HEK293 (cell line): ENCODE data around the gene ZNF343.
A peak's percentile ranks its signal among the peaks of the same experiment; 100 is the strongest.
"Not testable (repeated sequence)": the region's sequence is repeated elsewhere in the genome, so short reads cannot be mapped to it uniquely, and the experiment has no call there.

Source experiments
- CTCF ChIA-PET: fragments of 350-600 bp; formaldehyde crosslinking; extraction: SDS; loops from one replicate; lab custom pipeline; 2021; ENCODE audit warnings: antibody characterized with exemption; lab: Yijun Ruan, JAX
- POLR2A ChIA-PET: fragments of 300-600 bp; formaldehyde crosslinking; extraction: SDS; loops from one replicate; lab custom pipeline; 2020; ENCODE audit warnings: antibody characterized with exemption, inconsistent platforms; lab: Yijun Ruan, JAX
- H3K27ac ChIP-seq: fragments of 200-500 bp; sonication (Bioruptor generic); 2 replicates; pipeline ENCODE4 v1.5.1; 2014; ENCODE audit warnings: low read depth, low read length, control low read depth, inconsistent platforms; ENCODE audit errors: extremely low read depth
- H3K36me3 ChIP-seq, 2 experiments: fragments of 200-500 bp in 1 of 2; sonication (Bioruptor generic) in 1 of 2; 1 replicate in 1 of 2; 2 replicates in 1 of 2; pipeline ENCODE4 v1.5.1; 2014 to 2017; ENCODE audit warnings: inconsistent platforms in 2 of 2, low read length in 2 of 2; ENCODE audit not compliant: control insufficient read depth in 2 of 2, insufficient read depth in 1 of 2
- H3K4me1 ChIP-seq: fragments of 200-500 bp; sonication (Bioruptor generic); 2 replicates; pipeline ENCODE4 v1.5.1; 2014; ENCODE audit warnings: mild to moderate bottlenecking, low read length, inconsistent platforms; ENCODE audit not compliant: control insufficient read depth, insufficient read depth
- H3K4me3 ChIP-seq: 2 replicates; pipeline ENCODE4 v1.5.1; 2011; ENCODE audit warnings: low read depth, mild to moderate bottlenecking, control low read depth, low read length, moderate library complexity
- H3K9me3 ChIP-seq: fragments of 200-500 bp; sonication (Bioruptor generic); 2 replicates; pipeline ENCODE4 v1.5.1; 2014; ENCODE audit warnings: low read depth, low read length, inconsistent platforms; ENCODE audit not compliant: control insufficient read depth, insufficient read depth
- GLIS1 ChIP-seq: fragments of 450-650 bp; formaldehyde crosslinking; IDR thresholded peaks from 2 replicates; pipeline ENCODE4 v1.5.1; 2016; ENCODE audit warnings: missing biosample characterization, missing genetic modification characterization
- KLF10 ChIP-seq: fragments of 450-650 bp; IDR thresholded peaks from 2 replicates; pipeline ENCODE4 v1.5.1; 2018; ENCODE audit warnings: missing biosample characterization, mild to moderate bottlenecking, missing genetic modification characterization
- SP2 ChIP-seq: fragments of 450-650 bp; formaldehyde crosslinking; IDR thresholded peaks from 2 replicates; pipeline ENCODE4 v1.5.1; 2016; ENCODE audit warnings: missing biosample characterization, missing genetic modification characterization
- ZBTB7A ChIP-seq: fragments of 450-650 bp; formaldehyde crosslinking; IDR thresholded peaks from 2 replicates; pipeline ENCODE4 v1.5.1; 2016; ENCODE audit warnings: low read depth, missing biosample characterization, missing genetic modification characterization
- ZFP37 ChIP-seq: fragments of 450-650 bp; formaldehyde crosslinking; IDR thresholded peaks from 2 replicates; pipeline ENCODE4 v1.5.1; 2016; ENCODE audit warnings: missing biosample characterization, missing genetic modification characterization
- ZNF112 ChIP-seq: fragments of 450-650 bp; formaldehyde crosslinking; IDR thresholded peaks from 2 replicates; pipeline ENCODE4 v1.5.0; 2017; ENCODE audit warnings: missing biosample characterization, missing genetic modification characterization
- ZNF146 ChIP-seq: fragments of 450-650 bp; formaldehyde crosslinking; IDR thresholded peaks from 2 replicates; pipeline ENCODE4 v1.5.1; 2016; ENCODE audit warnings: missing biosample characterization, missing genetic modification characterization
- ZNF529 ChIP-seq: fragments of 450-650 bp; formaldehyde crosslinking; IDR thresholded peaks from 2 replicates; pipeline ENCODE4 v1.5.1; 2017; ENCODE audit warnings: missing genetic modification characterization, missing biosample characterization; ENCODE audit not compliant: insufficient replicate concordance
- ZNF548 ChIP-seq: fragments of 450-650 bp; formaldehyde crosslinking; IDR thresholded peaks from 2 replicates; pipeline ENCODE4 v1.5.1; 2016; ENCODE audit warnings: missing biosample characterization, missing genetic modification characterization
- ZNF623 ChIP-seq: fragments of 450-650 bp; formaldehyde crosslinking; IDR thresholded peaks from 2 replicates; pipeline ENCODE4 v1.5.1; 2016; ENCODE audit warnings: missing biosample characterization, missing genetic modification characterization
- ZNF670 ChIP-seq: fragments of 450-650 bp; formaldehyde crosslinking; IDR thresholded peaks from 2 replicates; pipeline ENCODE4 v1.5.1; 2016; ENCODE audit warnings: missing biosample characterization, missing genetic modification characterization, low read depth
- ZNF776 ChIP-seq: fragments of 450-650 bp; formaldehyde crosslinking; IDR thresholded peaks from 2 replicates; pipeline ENCODE4 v1.5.0; 2017; ENCODE audit warnings: missing biosample characterization, missing genetic modification characterization, borderline replicate concordance
- TF ChIP-seq, protein P1 (sequence below): fragments of 450-650 bp; formaldehyde crosslinking; IDR thresholded peaks from 2 replicates; pipeline ENCODE4 v1.5.1; 2016; ENCODE audit warnings: missing biosample characterization, missing genetic modification characterization
- TF ChIP-seq, protein P2 (sequence below): fragments of 450-650 bp; formaldehyde crosslinking; IDR thresholded peaks from 2 replicates; pipeline ENCODE4 v1.5.1; 2016; ENCODE audit warnings: missing biosample characterization, missing genetic modification characterization
- TF ChIP-seq, protein P3 (sequence below): fragments of 450-650 bp; formaldehyde crosslinking; IDR thresholded peaks from 2 replicates; pipeline ENCODE4 v1.5.1; 2017; ENCODE audit warnings: missing biosample characterization, missing genetic modification characterization
- TF ChIP-seq, protein P4 (sequence below): fragments of 450-650 bp; formaldehyde crosslinking; IDR thresholded peaks from 2 replicates; pipeline ENCODE4 v1.5.1; 2016; ENCODE audit warnings: missing biosample characterization, missing genetic modification characterization, borderline replicate concordance

The ZNF343 gene

DNA sequence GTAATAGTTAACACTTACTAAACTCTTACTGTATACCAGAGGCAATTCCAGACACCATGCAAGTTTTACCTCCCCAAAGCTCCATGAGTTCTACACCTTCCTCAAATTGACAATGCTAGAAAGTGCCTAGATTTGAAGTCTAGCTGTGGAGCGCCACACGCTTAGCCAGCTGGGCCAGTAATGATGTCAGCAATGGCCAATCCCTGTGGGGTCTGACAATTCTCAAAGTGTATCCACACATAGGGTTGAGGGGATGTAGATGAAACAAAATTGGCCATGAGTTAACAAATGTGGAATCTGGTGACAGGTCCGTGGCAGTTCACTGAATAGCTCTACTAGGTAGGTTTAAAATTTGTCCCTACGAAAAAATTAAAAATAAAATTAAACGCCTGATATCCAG lies 1.3 kb downstream of the ZNF343 start:
- H3K27ac ChIP-seq: no peak overlapping the region
- no peaks in the 10 kb centered on the region for H3K36me3 ChIP-seq
- H3K9me3 ChIP-seq: no peaks in the 10 kb centered on the region
- H3K4me3 ChIP-seq: peak overlapping the region; percentile 76; the same call in 1 of the 2 replicates
- H3K4me1 ChIP-seq: peaks cover 4% of the 10 kb centered on the region; the same call in 1 of the 2 replicates
- TF ChIP-seq GLIS1 (tag by site-specific recombination): peak; percentile 52
- TF ChIP-seq ZNF112 (tag by site-specific recombination): no peak
- ChIA-PET POLR2A (interaction anchor here (1.0 to 3.4 kb wide), 5 partner anchors 14 to 144 kb away, joined by 4 to 34 read pairs (median 7); partner anchors contain the start of gene SNRPB), CTCF (interaction anchor here (0.6 to 12.4 kb wide), 3 partner anchors 11 to 493 kb away, joined by 3 to 171 read pairs (median 5); no protein-coding TSS in a partner anchor)

DNA sequence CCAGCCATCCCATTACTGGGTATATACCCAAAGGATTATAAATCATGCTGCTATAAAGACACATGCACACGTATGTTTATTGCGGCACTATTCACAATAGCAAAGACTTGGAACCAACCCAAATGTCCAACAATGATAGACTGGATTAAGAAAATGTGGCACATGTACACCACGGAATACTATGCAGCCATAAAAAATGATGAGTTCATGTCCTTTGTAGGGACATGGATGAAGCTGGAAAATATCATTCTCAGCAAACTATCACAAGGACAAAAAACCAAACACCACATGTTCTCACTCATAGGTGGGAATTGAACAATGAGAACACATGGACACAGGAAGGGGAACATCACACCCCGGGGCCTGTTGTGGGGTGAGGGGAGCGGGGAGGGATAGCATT lies 2.3 kb downstream of the ZNF343 start:
- H3K9me3 ChIP-seq, H3K4me1 ChIP-seq: not testable (repeated sequence)
- TF ChIP-seq ZNF146 (tag by site-specific recombination): peak; percentile 95
- TF ChIP-seq, all 188 proteins: peak for 1; not testable (repeated sequence) for 187
- H3K4me3 ChIP-seq, H3K36me3 ChIP-seq, POLR2A ChIA-PET, H3K27ac ChIP-seq: not testable (repeated sequence)
- CTCF ChIA-PET: interaction anchor here (12.4 kb wide), 1 partner anchor 16 kb away, joined by 171 read pairs; no protein-coding TSS in a partner anchor

DNA sequence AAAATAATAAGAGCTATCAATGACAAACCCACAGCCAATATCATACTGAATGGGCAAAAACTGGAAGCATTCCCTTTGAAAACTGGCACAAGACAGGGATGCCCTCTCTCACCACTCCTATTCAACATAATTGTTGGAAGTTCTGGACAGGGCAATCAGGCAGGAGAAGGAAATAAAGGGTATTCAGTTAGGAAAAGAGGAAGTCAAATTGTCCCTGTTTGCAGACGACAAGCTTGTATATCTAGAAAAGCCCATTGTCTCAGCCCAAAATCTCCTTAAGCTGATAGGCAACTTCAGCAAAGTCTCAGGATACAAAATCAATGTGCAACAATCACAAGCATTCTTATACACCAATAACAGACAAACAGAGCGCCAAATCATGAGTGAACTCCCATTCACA lies 3.9 kb downstream of the ZNF343 start:
- H3K4me1 ChIP-seq, H3K9me3 ChIP-seq, H3K4me3 ChIP-seq, H3K27ac ChIP-seq: not testable (repeated sequence)
- ChIA-PET CTCF (interaction anchor here (12.4 kb wide), 1 partner anchor 18 kb away, joined by 171 read pairs; no protein-coding TSS in a partner anchor), POLR2A (interaction anchor here (1.2 kb wide), 1 partner anchor 148 kb away, joined by 4 read pairs; the partner anchor contains the start of gene NOP56)
- H3K36me3 ChIP-seq: peaks cover 7 to 10% of the 10 kb centered on the region in 2 experiments

DNA sequence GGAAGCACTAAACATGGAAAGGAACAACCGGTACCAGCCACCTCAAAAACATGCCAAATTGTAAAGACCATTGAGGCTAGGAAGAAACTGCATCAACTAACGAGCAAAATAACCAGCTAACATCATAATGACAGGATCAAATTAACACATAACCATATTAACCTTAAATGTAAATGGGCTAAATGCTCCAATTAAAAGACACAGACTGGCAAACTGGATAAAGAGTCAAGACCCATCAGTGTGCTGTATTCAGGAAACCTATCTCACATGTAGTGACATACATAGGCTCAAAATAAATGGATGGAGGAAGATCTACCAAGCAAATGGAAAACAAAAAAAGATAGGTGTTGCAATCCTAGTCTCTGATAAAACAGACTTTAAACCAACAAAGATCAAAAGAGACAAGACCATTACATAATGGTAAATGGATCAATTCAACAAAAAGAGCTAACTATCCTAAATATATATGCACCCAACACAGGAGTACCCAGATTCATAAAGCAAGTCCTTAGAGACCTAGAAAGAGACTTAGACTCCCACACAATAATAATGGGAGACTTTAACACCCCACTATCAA lies 5.8 kb downstream of the ZNF343 start:
- H3K27ac ChIP-seq, POLR2A ChIA-PET: not testable (repeated sequence)
- CTCF ChIA-PET: interaction anchor here (0.7 kb wide), 1 partner anchor 19 kb away, joined by 3 read pairs; no protein-coding TSS in a partner anchor

DNA sequence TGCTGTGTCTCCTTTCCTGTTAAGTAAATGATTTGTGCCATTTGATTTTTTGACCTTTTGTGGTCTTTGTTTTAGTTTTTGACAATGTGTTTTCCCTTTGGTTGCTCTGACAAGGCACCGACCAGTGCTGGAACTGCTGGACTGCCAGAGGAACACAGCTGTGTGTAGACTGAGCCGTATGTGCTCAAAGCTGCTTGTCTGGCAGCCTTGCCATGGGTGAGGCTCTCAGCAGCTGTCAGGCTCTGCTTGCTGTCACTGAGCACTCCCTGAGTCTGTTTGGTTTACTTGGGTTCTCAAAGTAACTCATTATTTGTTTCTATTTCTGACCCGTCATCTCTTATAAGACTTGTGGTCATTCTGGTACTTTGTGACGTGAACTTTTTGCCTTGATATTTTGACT lies 23.1 kb downstream of the ZNF343 start:
- POLR2A ChIA-PET: no interaction called here
- Histone ChIP-seq H3K36me3 (peaks cover 70 to 95% of the 10 kb centered on the region in 2 experiments), H3K4me1 (no peaks in the 10 kb centered on the region), H3K9me3 (no peaks in the 10 kb centered on the region), H3K4me3 (no peak overlapping the region), H3K27ac (no peak overlapping the region; the same call in 1 of the 2 replicates)
- CTCF ChIA-PET: interaction anchor here (1.1 kb wide), 1 partner anchor 199 kb away, joined by 3 read pairs; no protein-coding TSS in a partner anchor
- TF ChIP-seq ZNF623 (tag by site-specific recombination) (no peak), ZBTB7A (no peak), ZNF776 (no peak), SP2 (no peak), ZFP37 (tag by site-specific recombination) (no peak), ZNF548 (tag by site-specific recombination) (no peak), KLF10 (tag by site-specific recombination) (no peak), ZNF670 (tag by site-specific recombination) (no peak)
- TF ChIP-seq, protein P1, sequence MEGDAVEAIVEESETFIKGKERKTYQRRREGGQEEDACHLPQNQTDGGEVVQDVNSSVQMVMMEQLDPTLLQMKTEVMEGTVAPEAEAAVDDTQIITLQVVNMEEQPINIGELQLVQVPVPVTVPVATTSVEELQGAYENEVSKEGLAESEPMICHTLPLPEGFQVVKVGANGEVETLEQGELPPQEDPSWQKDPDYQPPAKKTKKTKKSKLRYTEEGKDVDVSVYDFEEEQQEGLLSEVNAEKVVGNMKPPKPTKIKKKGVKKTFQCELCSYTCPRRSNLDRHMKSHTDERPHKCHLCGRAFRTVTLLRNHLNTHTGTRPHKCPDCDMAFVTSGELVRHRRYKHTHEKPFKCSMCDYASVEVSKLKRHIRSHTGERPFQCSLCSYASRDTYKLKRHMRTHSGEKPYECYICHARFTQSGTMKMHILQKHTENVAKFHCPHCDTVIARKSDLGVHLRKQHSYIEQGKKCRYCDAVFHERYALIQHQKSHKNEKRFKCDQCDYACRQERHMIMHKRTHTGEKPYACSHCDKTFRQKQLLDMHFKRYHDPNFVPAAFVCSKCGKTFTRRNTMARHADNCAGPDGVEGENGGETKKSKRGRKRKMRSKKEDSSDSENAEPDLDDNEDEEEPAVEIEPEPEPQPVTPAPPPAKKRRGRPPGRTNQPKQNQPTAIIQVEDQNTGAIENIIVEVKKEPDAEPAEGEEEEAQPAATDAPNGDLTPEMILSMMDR: no peak
- TF ChIP-seq, protein P2, sequence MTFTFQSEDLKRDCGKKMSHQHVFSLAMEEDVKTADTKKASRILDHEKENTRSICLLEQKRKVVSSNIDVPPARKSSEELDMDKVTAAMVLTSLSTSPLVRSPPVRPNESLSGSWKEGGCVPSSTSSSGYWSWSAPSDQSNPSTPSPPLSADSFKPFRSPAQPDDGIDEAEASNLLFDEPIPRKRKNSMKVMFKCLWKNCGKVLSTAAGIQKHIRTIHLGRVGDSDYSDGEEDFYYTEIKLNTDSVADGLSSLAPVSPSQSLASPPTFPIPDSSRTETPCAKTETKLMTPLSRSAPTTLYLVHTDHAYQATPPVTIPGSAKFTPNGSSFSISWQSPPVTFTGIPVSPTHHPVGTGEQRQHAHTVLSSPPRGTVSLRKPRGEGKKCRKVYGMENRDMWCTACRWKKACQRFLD (tag by site-specific recombination): no peak
- TF ChIP-seq, protein P3, sequence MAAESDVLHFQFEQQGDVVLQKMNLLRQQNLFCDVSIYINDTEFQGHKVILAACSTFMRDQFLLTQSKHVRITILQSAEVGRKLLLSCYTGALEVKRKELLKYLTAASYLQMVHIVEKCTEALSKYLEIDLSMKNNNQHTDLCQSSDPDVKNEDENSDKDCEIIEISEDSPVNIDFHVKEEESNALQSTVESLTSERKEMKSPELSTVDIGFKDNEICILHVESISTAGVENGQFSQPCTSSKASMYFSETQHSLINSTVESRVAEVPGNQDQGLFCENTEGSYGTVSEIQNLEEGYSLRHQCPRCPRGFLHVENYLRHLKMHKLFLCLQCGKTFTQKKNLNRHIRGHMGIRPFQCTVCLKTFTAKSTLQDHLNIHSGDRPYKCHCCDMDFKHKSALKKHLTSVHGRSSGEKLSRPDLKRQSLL: no peak
- TF ChIP-seq, protein P4, sequence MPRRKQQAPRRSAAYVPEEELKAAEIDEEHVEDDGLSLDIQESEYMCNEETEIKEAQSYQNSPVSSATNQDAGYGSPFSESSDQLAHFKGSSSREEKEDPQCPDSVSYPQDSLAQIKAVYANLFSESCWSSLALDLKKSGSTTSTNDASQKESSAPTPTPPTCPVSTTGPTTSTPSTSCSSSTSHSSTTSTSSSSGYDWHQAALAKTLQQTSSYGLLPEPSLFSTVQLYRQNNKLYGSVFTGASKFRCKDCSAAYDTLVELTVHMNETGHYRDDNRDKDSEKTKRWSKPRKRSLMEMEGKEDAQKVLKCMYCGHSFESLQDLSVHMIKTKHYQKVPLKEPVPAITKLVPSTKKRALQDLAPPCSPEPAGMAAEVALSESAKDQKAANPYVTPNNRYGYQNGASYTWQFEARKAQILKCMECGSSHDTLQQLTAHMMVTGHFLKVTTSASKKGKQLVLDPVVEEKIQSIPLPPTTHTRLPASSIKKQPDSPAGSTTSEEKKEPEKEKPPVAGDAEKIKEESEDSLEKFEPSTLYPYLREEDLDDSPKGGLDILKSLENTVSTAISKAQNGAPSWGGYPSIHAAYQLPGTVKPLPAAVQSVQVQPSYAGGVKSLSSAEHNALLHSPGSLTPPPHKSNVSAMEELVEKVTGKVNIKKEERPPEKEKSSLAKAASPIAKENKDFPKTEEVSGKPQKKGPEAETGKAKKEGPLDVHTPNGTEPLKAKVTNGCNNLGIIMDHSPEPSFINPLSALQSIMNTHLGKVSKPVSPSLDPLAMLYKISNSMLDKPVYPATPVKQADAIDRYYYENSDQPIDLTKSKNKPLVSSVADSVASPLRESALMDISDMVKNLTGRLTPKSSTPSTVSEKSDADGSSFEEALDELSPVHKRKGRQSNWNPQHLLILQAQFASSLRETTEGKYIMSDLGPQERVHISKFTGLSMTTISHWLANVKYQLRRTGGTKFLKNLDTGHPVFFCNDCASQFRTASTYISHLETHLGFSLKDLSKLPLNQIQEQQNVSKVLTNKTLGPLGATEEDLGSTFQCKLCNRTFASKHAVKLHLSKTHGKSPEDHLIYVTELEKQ: no peak

More for the DNA sequence above, 5.8 kb downstream of the ZNF343 start:
- not testable (repeated sequence) for H3K9me3 ChIP-seq, H3K4me1 ChIP-seq, H3K4me3 ChIP-seq
- peaks cover 23 to 26% of the 10 kb centered on the region in 2 experiments for H3K36me3 ChIP-seq
- TF ChIP-seq ZNF529 (tag by site-specific recombination): peak; percentile 85
